Tibial nerve (tissue), 4 donors: ENCODE results near the gene CD82. TPM values are rescaled to one million over a fixed set of nuclear protein-coding genes. Genes with fewer than 3 reads are reported as not detected.

Source experiments
- DNase-seq, 2 donors: peaks; one replicate each; pipeline ENCODE4 v3.0.0-alpha.2; 2019; ENCODE audit warnings: low spot score in 2 of 2
- H3K27ac ChIP-seq, 4 donors: fragments of 200-600 bp; sonication (generic) in 3 of 4; one replicate each; pipeline ENCODE4 v1.5.1; 2017 to 2019; ENCODE audit warnings: mild to moderate bottlenecking in 1 of 4
- H3K27me3 ChIP-seq, 2 donors: fragments of 200-600 bp; sonication (generic) in 1 of 2; one replicate each; pipeline versions ENCODE4 v1.5.1 to v1.6.0; 2017 to 2019
- H3K36me3 ChIP-seq, 3 donors: fragments of 200-600 bp; sonication (generic); one replicate each; pipeline ENCODE4 v1.5.1; 2018 to 2019
- H3K4me1 ChIP-seq, 4 donors: fragments of 200-600 bp; sonication (generic) in 3 of 4; one replicate each; pipeline ENCODE4 v1.5.1; 2017 to 2019
- H3K4me3 ChIP-seq, 4 donors: fragments of 200-600 bp; sonication (generic) in 3 of 4; one replicate each; pipeline ENCODE4 v1.5.1; 2017 to 2019; ENCODE audit warnings: mild to moderate bottlenecking in 1 of 4, moderate library complexity in 1 of 4
- H3K9me3 ChIP-seq, 4 donors: fragments of 200-600 bp; sonication (generic) in 3 of 4; one replicate each; pipeline ENCODE4 v1.5.1; 2017 to 2019
- CTCF ChIP-seq, 5 experiments: fragments of 200-600 bp in 3 of 5; fragments of 450-650 bp in 2 of 5; sonication (generic) in 3 of 5; IDR thresholded peaks; one replicate each; pipeline ENCODE4 v1.5.1; 2016 to 2019; ENCODE audit warnings: antibody characterized with exemption in 5 of 5, mild to moderate bottlenecking in 3 of 5, moderate library complexity in 2 of 5
- EP300 ChIP-seq, 2 donors: sonication (generic); formaldehyde crosslinking; IDR thresholded peaks; one replicate each; pipeline ENCODE4 v1.6.1; 2017; ENCODE audit warnings: antibody characterized with exemption in 2 of 2, mild to moderate bottlenecking in 1 of 2
- POLR2A ChIP-seq, 2 donors: fragments of 450-650 bp; IDR thresholded peaks; one replicate each; pipeline ENCODE4 v1.6.1; 2017; ENCODE audit warnings: antibody characterized with exemption in 2 of 2, mild to moderate bottlenecking in 2 of 2, moderate library complexity in 2 of 2
- WGBS, 2 donors: methylation state at CpG; one replicate each; pipeline ENCODE4 v1.1.5; 2018; 5-methylcytosine and 5-hydroxymethylcytosine counted together
- total RNA-seq, 4 donors: library from RNA; depleted of rRNA; stranded (reverse); fragments of >200 nt; gene quantifications; one replicate each; pipeline ENCODE4 v1.1.0, GENCODE V29; 2016

Gene CD82
- total RNA-seq, 4 donors from 2014 or later: 27.9 to 49.4 (median 43.4) TPM

GRCh38 chr11:44533921-44534711, 31.3 kb upstream of the CD82 start:
- Histone ChIP-seq H3K4me3 (no peak overlapping the region), H3K36me3 (no peaks in the 10 kb centered on the region), H3K27ac (no peak overlapping the region), H3K9me3 (no peaks in the 10 kb centered on the region), H3K4me1 (peaks cover 0 to 3% (median 0%) of the 10 kb centered on the region in 4 donors), H3K27me3 (no peaks in the 10 kb centered on the region)
- no peak for DNase-seq
- WGBS, 2 donors: 84 to 96% methylated on average over 5 of the region's 5 CpGs
- TF ChIP-seq POLR2A (IDR thresholded peaks at IDR 0.05) (no peak), CTCF (IDR thresholded peaks at IDR 0.05) (no peak)

GRCh38 chr11:44535191-44535980, 30.1 kb upstream of the CD82 start:
- Histone ChIP-seq H3K27me3 (no peaks in the 10 kb centered on the region), H3K9me3 (no peaks in the 10 kb centered on the region), H3K36me3 (no peaks in the 10 kb centered on the region), H3K27ac (no peak overlapping the region), H3K4me1 (peaks cover 0 to 3% (median 0%) of the 10 kb centered on the region in 4 donors), H3K4me3 (no peak overlapping the region)
- WGBS, 2 donors: 68 to 74% methylated on average over 16 of the region's 16 CpGs
- TF ChIP-seq EP300 (IDR thresholded peaks at IDR 0.05) (no peak), CTCF (IDR thresholded peaks at IDR 0.05) (no peak), POLR2A (IDR thresholded peaks at IDR 0.05) (no peak)
- no peak for DNase-seq

- no peak overlapping the region for H3K27ac ChIP-seq
- H3K27me3 ChIP-seq: no peaks in the 10 kb centered on the region
- 73 to 84% methylated on average over 16 to 20 of the region's 20 CpGs for WGBS, 2 donors
- H3K4me3 ChIP-seq: no peak overlapping the region
- peaks cover 0 to 3% (median 0%) of the 10 kb centered on the region in 4 donors for H3K4me1 ChIP-seq
- no peak for DNase-seq
- no peaks in the 10 kb centered on the region for H3K36me3 ChIP-seq
- no peak for TF ChIP-seq POLR2A (IDR thresholded peaks at IDR 0.05)
- no peak for TF ChIP-seq CTCF (IDR thresholded peaks at IDR 0.05)
- TF ChIP-seq EP300 (IDR thresholded peaks at IDR 0.05): no peak
- H3K9me3 ChIP-seq: no peaks in the 10 kb centered on the region
These were observed 28.5 kb upstream of the CD82 start for GRCh38 chr11:44536788-44537516.

- H3K4me1 ChIP-seq: peaks cover 0 to 3% (median 0%) of the 10 kb centered on the region in 4 donors
- no peak overlapping the region for H3K4me3 ChIP-seq
- no peaks in the 10 kb centered on the region for H3K9me3 ChIP-seq
- no peaks in the 10 kb centered on the region for H3K36me3 ChIP-seq
- WGBS, 2 donors: 81 to 85% methylated on average over 9 of the region's 9 CpGs
- no peaks in the 10 kb centered on the region for H3K27me3 ChIP-seq
- no peak for TF ChIP-seq EP300 (IDR thresholded peaks at IDR 0.05)
- no peak for TF ChIP-seq CTCF (IDR thresholded peaks at IDR 0.05)
- no peak for TF ChIP-seq POLR2A (IDR thresholded peaks at IDR 0.05)
- no peak overlapping the region for H3K27ac ChIP-seq
- no peak for DNase-seq
These were observed 27.8 kb upstream of the CD82 start for GRCh38 chr11:44537679-44538078.
